HL-60 (cell line): ENCODE data around the gene NBDY.

Source experiments
- DNase-seq, 2 experiments: peaks; one replicate each; pipeline ENCODE4 v3.0.0-alpha.2; 2010 to 2020; ENCODE audit warnings: low read depth in 1 of 2, low spot score in 1 of 2
- H3K27ac ChIP-seq: fragments of 250-450 bp; sonication (Bioruptor Pico); replicated peaks from 2 replicates; pipeline ENCODE4 v1.5.1; 2020; ENCODE audit warnings: mild to moderate bottlenecking, moderate library complexity
- H3K27me3 ChIP-seq: fragments of 250-450 bp; sonication (Bioruptor Pico); 2 replicates; pipeline ENCODE4 v1.5.1; 2021; ENCODE audit warnings: mild to moderate bottlenecking, moderate library complexity; ENCODE audit not compliant: insufficient read depth, poor library complexity, severe bottlenecking
- H3K4me3 ChIP-seq: replicated peaks from 2 replicates; pipeline ENCODE4 v1.5.1; 2011; ENCODE audit warnings: mild to moderate bottlenecking, control low read depth, low read length; ENCODE audit not compliant: insufficient read depth
- CTCF ChIP-seq: IDR thresholded peaks from one replicate; pipeline ENCODE4 v1.5.1; 2011; ENCODE audit warnings: low read length, control low read depth, inconsistent platforms; ENCODE audit not compliant: insufficient read depth
- GABPA ChIP-seq: IDR thresholded peaks from 2 replicates; pipeline ENCODE4 v1.6.1; 2012; ENCODE audit warnings: low read depth
- POLR2AphosphoS5 ChIP-seq: IDR thresholded peaks from 2 replicates; pipeline ENCODE4 v1.6.1; 2012; ENCODE audit warnings: low read depth
- REST ChIP-seq: IDR thresholded peaks from 2 replicates; pipeline ENCODE4 v1.6.1; 2012; ENCODE audit warnings: low read depth; ENCODE audit not compliant: insufficient replicate concordance
- SPI1 ChIP-seq: IDR thresholded peaks from 2 replicates; pipeline ENCODE4 v1.6.1; 2012; ENCODE audit warnings: low read depth, mild to moderate bottlenecking, borderline replicate concordance

The NBDY gene

GRCh38 chrX:56793521-56794320 lies 64.7 kb downstream of the NBDY start:
- Histone ChIP-seq H3K27me3 (no peaks in the 10 kb centered on the region), H3K27ac (no peak overlapping the region), H3K4me3 (no peak overlapping the region)
- DNase-seq = no peak
- TF ChIP-seq REST = no peak
- TF ChIP-seq POLR2AphosphoS5 = no peak
- TF ChIP-seq SPI1 = no peak

- no peaks in the 10 kb centered on the region for H3K27me3 ChIP-seq
- no peak for DNase-seq
- TF ChIP-seq GABPA = no peak
- TF ChIP-seq POLR2AphosphoS5 = no peak
- no peak for TF ChIP-seq SPI1
- TF ChIP-seq REST = no peak
- TF ChIP-seq CTCF = no peak
- H3K27ac ChIP-seq = no peak overlapping the region
- H3K4me3 ChIP-seq = no peak overlapping the region
These were observed 65.6 kb downstream of the NBDY start for GRCh38 chrX:56794404-56795230.

- Histone ChIP-seq H3K4me3 (no peak overlapping the region), H3K27me3 (no peaks in the 10 kb centered on the region), H3K27ac (no peak overlapping the region)
- DNase-seq = no peak
- TF ChIP-seq CTCF (no peak), SPI1 (no peak), GABPA (no peak), POLR2AphosphoS5 (no peak), REST (no peak)
These were observed 66.3 kb downstream of the NBDY start for GRCh38 chrX:56795309-56795868.
